ENCODE measurements around the gene SERGEF.

Gene SERGEF

GRCh38 chr11:17807034-17807433 lies 205.8 kb downstream of the SERGEF start:
- DNase-seq = no peak

- DNase-seq = no peak
Observed at GRCh38 chr11:17805873-17806272, 207.0 kb downstream of the SERGEF start.

DNA sequence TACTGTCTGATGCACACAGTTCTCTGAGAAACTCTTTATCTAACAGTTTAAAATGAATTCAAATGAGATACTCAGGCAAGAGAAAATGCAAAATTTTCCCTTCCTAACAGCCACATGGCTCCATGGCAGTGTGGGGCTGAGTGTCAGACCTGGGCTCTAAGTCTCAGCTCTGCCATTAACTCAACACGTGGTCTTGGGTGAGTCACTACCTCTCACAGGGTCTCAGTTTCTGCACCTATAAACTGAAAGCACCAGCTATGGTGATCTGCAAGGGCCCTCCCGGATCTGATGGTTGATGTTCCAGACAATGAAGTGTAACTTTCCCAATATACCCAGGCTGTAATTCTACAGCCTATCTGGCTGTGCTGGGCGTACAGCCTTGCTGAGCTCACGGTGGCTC lies 207.8 kb downstream of the SERGEF start:
- DNase-seq = no peak

DNA sequence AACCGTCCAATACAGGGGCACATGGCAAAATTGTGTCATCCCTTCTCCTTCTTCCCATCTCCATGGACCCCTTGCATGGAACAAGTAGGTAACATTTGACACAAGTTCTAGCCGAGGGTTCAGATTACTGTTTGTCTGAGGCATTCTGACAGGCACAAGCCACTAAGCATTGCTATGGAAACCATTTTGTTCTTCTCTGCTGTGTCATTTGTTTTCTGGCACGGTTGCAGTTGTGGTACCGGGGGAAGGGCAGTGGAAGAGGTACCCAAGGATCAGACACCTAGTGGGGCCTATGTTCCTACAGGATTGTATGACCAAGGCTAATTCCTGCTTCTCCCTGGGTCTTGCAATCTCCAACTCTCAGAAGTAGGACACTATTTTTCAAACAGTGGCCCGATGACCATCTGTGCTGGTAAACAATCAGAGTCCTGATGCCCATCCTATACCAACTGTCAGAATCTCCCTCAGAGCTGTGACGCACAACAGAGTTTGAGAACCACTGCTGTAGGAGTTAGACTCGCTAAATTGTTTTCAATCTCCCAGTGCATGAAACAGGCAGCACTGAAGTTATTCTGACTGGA lies 209.0 kb downstream of the SERGEF start:
- DNase-seq = no peak

GRCh38 chr11:17802491-17802890 lies 210.4 kb downstream of the SERGEF start:
- DNase-seq = no peak

- no peak for DNase-seq
Observed at GRCh38 chr11:17801166-17801565, 211.7 kb downstream of the SERGEF start.

DNA sequence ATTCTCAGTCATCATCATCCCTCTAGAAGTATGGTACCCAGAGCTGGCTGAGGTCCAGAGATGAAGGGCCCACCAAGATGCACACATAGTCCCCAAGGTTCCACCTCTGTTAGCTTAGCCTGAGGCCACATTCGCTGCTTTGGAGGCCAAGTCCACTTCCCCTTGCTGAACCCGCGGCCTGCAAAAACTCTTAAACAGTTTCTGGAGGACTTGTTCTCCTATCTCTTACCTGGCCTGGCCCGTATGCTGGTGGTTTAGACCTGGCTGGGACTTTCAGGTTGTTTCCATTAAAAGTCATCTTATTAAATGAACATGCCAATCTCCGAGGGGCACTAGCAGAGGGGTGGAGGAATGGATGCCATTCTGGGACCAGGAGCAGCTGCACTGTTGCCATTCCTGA lies 213.7 kb downstream of the SERGEF start:
- no peak for DNase-seq

- no peak for DNase-seq
Observed at GRCh38 chr11:17798716-17799115, 214.1 kb downstream of the SERGEF start.

GRCh38 chr11:17798253-17798652 lies 214.6 kb downstream of the SERGEF start:
- DNase-seq = no peak

- DNase-seq = no peak
Observed at GRCh38 chr11:17796154-17796553, 216.7 kb downstream of the SERGEF start.

DNA sequence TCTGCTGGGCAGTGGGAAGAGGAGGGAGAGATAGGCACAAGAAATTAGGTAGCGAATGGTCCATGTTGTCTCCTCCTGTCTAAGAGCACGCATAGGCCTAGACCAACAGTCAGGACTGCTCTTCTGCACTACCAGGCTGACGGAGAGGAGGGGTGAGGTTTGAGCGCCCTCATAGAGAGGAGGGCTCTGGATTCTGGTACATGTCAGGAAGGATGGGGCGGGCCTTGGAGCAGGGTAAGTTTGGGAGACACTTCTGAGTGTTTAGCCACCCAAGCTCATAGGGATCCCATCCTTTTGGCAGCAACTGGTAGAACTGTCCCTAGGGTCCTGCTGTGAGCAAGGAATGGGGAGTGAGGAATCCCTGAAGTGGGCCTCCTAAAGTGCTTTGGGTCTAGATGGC lies 217.9 kb downstream of the SERGEF start:
- no peak for DNase-seq

GRCh38 chr11:17793642-17794170 lies 219.1 kb downstream of the SERGEF start:
- DNase-seq = no peak

DNA sequence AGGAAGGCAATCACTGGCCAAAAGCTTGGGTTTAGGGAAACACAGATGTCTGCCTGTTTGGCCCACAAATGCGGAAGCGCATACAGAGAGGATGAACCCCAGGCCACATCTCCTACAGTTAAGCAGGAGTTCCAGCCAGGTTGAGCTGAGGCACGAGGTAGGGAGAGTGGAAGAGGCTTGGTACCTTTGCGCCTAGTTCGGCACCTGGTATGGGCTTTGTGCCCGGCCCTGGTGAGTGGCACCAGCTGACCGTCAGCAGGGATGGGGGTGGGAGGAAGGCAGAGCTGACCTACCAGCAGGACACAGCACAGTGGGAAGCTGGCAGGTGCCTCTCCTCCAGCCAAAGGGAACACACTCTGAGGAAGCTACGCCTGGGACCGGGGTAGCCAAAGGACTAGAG lies 220.7 kb downstream of the SERGEF start:
- no peak for DNase-seq

- DNase-seq = no peak
Observed at GRCh38 chr11:17791144-17791543, 221.7 kb downstream of the SERGEF start.

DNA sequence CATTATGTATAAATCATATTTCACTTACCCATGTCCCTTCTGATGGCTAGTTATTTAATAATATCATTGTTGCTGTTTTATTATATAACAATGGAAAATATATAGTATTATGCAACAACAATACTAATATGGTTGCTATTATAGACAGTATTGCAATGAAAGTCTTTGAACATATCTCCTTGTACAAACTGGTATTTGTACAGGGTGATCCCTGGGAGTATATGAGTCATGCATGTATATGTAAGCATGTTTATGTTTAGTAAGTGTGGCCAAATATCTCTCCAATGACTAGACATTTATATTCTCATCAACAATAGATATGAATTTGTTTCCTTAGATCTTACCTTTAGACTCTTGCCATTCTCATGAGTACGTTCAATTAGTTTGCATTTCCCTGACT lies 222.4 kb downstream of the SERGEF start:
- DNase-seq = no peak

GRCh38 chr11:17788084-17788483 lies 224.8 kb downstream of the SERGEF start:
- no peak for DNase-seq

DNA sequence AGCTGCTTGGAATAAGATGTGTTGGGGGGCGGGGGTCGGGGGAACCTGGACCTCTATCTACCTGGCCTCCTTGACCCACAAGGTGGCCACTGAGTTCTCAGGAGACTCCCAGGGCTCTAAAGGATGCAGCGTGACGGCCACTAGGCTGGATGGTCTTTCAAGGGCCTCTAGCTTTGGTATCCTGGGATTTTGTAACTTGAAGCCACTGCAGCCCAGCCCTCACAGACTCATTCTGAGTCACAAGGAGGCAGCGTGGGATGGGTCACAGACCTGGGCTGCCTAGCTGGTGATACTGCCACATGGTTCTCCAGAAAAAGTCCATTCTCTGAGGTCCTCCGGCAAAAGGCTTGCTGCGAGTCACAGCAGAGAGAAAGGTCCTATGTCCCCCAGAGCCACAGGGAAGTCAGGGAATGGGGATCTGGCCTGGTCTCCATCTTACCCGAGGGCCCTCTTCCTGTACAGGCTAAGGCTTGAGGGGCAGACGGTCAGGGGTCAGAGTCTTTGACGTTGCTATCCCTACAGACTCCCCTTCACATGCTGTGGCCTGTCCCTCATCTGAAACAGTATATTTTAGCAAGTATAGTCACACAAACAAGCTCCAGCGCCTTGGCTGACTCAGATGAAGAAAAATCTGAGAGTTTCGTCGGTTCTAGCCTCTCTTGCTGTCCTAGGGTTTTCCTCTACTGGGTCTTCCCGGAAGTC lies 225.9 kb downstream of the SERGEF start:
- no peak for DNase-seq

GRCh38 chr11:17783878-17784277 lies 229.0 kb downstream of the SERGEF start:
- DNase-seq = no peak

GRCh38 chr11:17782603-17783337 lies 230.1 kb downstream of the SERGEF start:
- no peak for DNase-seq

- DNase-seq = no peak
Observed at GRCh38 chr11:17782145-17782544, 230.7 kb downstream of the SERGEF start.

- DNase-seq = no peak
Observed at GRCh38 chr11:17781626-17782025, 231.2 kb downstream of the SERGEF start.

GRCh38 chr11:17781221-17781620 lies 231.6 kb downstream of the SERGEF start:
- no peak for DNase-seq

DNA sequence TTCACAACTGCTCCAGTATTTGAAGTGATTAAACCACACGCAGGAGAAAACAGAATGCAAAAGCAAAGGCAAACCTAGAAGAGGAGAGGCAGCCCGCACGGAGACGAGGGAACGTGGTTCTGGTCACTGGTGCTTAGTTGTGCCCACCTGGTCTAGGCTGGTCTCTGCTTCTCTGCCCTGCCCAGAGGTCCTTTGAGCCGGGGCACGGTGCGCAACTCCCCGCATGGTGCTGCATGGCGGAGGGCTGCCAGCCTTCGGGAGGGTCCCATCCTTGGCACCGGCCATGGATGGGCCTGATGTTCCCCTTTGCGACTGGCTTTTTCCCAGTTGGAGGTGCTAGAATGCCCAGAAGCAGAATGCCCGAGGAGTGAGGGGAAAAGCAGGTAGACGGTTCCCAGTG lies 232.2 kb downstream of the SERGEF start:
- DNase-seq = no peak
